Heart left ventricle (tissue), 16 donors: ENCODE results near the gene AR. TPM values are rescaled to one million over a fixed set of nuclear protein-coding genes. Genes with fewer than 3 reads are reported as not detected.

Source experiments
- ATAC-seq, 4 donors: fragments of 200-7000 bp; cut with Tn5 transposase; one replicate each; pipeline ENCODE4 v1.9.1; 2020 to 2022; ENCODE audit warnings: moderate library complexity in 4 of 4, mild to moderate bottlenecking in 3 of 4, moderate number of reproducible peaks in 1 of 4
- DNase-seq, 5 donors: peaks; one replicate each; pipeline ENCODE4 v3.0.0-alpha.2; 2020
- H3K27ac ChIP-seq, 12 donors: fragments of 200-600 bp; sonication (generic) in 4 of 12; one replicate each; pipeline versions ENCODE4 v1.5.0 to v1.8.0; 2016 to 2022; ENCODE audit warnings: mild to moderate bottlenecking in 2 of 12
- H3K27me3 ChIP-seq, 9 donors: fragments of 200-600 bp; sonication (generic) in 2 of 9; one replicate each; pipeline versions ENCODE4 v1.5.1 to v1.8.0; 2016 to 2022; ENCODE audit warnings: mild to moderate bottlenecking in 3 of 9
- H3K36me3 ChIP-seq, 9 donors: fragments of 200-600 bp; sonication (generic) in 2 of 9; one replicate each; pipeline versions ENCODE4 v1.5.0 to v1.8.0; 2018 to 2022; ENCODE audit warnings: mild to moderate bottlenecking in 2 of 9
- H3K4me1 ChIP-seq, 12 donors: fragments of 200-600 bp; sonication (generic) in 4 of 12; one replicate each; pipeline versions ENCODE4 v1.5.0 to v1.8.0; 2016 to 2022; ENCODE audit warnings: mild to moderate bottlenecking in 3 of 12
- H3K4me3 ChIP-seq, 12 donors: fragments of 200-600 bp; sonication (generic) in 4 of 12; one replicate each; pipeline versions ENCODE4 v1.5.0 to v1.8.0; 2017 to 2022; ENCODE audit warnings: mild to moderate bottlenecking in 9 of 12, moderate library complexity in 4 of 12
- H3K9me3 ChIP-seq, 12 donors: fragments of 200-600 bp; sonication (generic) in 4 of 12; one replicate each; pipeline versions ENCODE4 v1.5.0 to v1.8.0; 2016 to 2022; ENCODE audit warnings: mild to moderate bottlenecking in 1 of 12
- CTCF ChIP-seq, 12 donors: fragments of 200-600 bp; sonication (generic) in 4 of 12; IDR thresholded peaks; one replicate each; pipeline versions ENCODE4 v1.5.0 to v1.8.0; 2018 to 2022; ENCODE audit warnings: antibody characterized with exemption in 12 of 12, mild to moderate bottlenecking in 5 of 12
- POLR2A ChIP-seq, 2 donors: fragments of 450-650 bp; IDR thresholded peaks; one replicate each; pipeline ENCODE4 v1.6.1; 2017; ENCODE audit warnings: antibody characterized with exemption in 2 of 2, mild to moderate bottlenecking in 2 of 2, moderate library complexity in 2 of 2
- WGBS, 4 donors: extraction: QIAGEN DNeasy Blood & Tissue Kit in 2 of 4; methylation state at CpG; one replicate each; pipeline versions ENCODE4 v1.1.5 to v1.1.7; 2013 to 2018; 5-methylcytosine and 5-hydroxymethylcytosine counted together
- intact Hi-C, 10 donors: fragments of 100-400 bp; cut with DNase I; formaldehyde crosslinking; loops; one replicate each; pipeline versions ENCODE4 v1.11.1 to v1.14.2; 2022
- polyA plus RNA-seq, 2 donors: library from polyadenylated mRNA; stranded (reverse); fragments of 200-250 nt; gene quantifications; one replicate each; pipeline ENCODE4 v1.2.3, GENCODE V29; 2013
- total RNA-seq, 9 donors: library from RNA; depleted of rRNA in 2 of 9; stranded (reverse); fragments of >200 nt in 2 of 9; fragmentation: NEBNext Ultra II Directional in 3 of 9; extraction: Animal tissue kit (Norgen Biotek cat#: 25700) in 3 of 9; gene quantifications; one replicate each; pipeline versions ENCODE4 v1.1.0 to v1.2.4, GENCODE V29; 2016 to 2023
- donor health status: ischemic (EF 13 %, LVEDD 7.1; RV severe dilation, severe dysfunction).
- donor health status: healthy with polysubstance abuse.
- donor health status: DM: no; HTN: yes; CAD: no.
- donor health status: DM: no; HTN: no; CAD: no.
- donor health status: ischemic (EF 25% LVEDD 6.9; RV normal size, moderate dysfunction).
- donor health status: ischemic (EF 25% LVEDD 5.7; RV mildly dilated, moderate dysfunction).
- donor health status: healthy.
- donor health status: DM: yes; HTN: yes; CAD: no.
- donor health status: ischemic (EF 35%, LVEDD 5.7; RV mildly dilated, moderate dysfunction).
- donor health status: nonischemic (EF 11% LVEDD 7.7; RV severe dilation, severe dysfunction).
- donor health status: DM: yes; HTN: yes; CAD: no.
- donor health status: PGD.
- donor health status: ischemic (EF 29% LVEDD 5.4; RV normal size, mild dysfunction).
- donor health status: nonischemic (EF 23%, LVEDD 6.1; RV moderate dilation, normal function).

Gene AR
- total and polyA plus RNA-seq, 11 donors = 3.0 to 30.1 (median 18.1) TPM

- Histone ChIP-seq H3K4me1 (no peaks in the 10 kb centered on the region), H3K27me3 (no peaks in the 10 kb centered on the region), H3K9me3 (peaks cover 0 to 14% (median 0%) of the 10 kb centered on the region in 12 donors), H3K4me3 (no peak overlapping the region), H3K27ac (no peak overlapping the region), H3K36me3 (no peaks in the 10 kb centered on the region)
- TF ChIP-seq POLR2A (IDR thresholded peaks at IDR 0.05) (no peak), CTCF (IDR thresholded peaks at IDR 0.05) (no peak)
- DNase-seq (no peak), ATAC-seq (no peak)
- intact Hi-C loops = no loop called here
- WGBS, 4 donors = 49 to 64% (median 58%) methylated on average over 2 of the region's 2 CpGs
Observed at GRCh38 chrX:67503453-67503852, 40.4 kb upstream of the AR start.

DNA sequence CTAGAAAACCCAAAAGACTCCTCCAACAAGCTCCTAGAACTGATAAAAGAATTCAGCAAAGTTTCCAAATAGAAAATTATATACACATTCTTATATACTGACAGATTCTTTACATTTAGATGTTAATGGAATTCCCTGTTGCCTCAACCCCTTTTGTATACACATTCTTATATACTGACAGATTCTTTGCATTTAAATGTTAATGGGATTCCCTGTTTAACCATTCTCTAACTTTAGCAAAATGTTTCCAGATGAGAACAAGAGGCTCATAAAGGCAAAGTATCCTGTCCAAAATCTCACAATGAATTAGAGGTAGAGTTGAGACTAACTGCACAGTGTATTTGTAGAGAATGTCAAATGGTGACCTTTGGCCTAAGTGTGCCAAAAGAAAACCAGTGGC, 23.1 kb upstream of the AR start:
- Histone ChIP-seq H3K36me3 (no peaks in the 10 kb centered on the region), H3K4me3 (no peak overlapping the region), H3K4me1 (peaks cover 0 to 8% (median 0%) of the 10 kb centered on the region in 12 donors), H3K9me3 (peaks cover 0 to 26% (median 0%) of the 10 kb centered on the region in 12 donors), H3K27me3 (no peaks in the 10 kb centered on the region), H3K27ac (no peak overlapping the region)
- intact Hi-C loops = no loop called here
- DNase-seq (no peak), ATAC-seq (no peak)
- no peak for TF ChIP-seq POLR2A (IDR thresholded peaks at IDR 0.05)
- TF ChIP-seq CTCF (IDR thresholded peaks at IDR 0.05) = no peak

DNA sequence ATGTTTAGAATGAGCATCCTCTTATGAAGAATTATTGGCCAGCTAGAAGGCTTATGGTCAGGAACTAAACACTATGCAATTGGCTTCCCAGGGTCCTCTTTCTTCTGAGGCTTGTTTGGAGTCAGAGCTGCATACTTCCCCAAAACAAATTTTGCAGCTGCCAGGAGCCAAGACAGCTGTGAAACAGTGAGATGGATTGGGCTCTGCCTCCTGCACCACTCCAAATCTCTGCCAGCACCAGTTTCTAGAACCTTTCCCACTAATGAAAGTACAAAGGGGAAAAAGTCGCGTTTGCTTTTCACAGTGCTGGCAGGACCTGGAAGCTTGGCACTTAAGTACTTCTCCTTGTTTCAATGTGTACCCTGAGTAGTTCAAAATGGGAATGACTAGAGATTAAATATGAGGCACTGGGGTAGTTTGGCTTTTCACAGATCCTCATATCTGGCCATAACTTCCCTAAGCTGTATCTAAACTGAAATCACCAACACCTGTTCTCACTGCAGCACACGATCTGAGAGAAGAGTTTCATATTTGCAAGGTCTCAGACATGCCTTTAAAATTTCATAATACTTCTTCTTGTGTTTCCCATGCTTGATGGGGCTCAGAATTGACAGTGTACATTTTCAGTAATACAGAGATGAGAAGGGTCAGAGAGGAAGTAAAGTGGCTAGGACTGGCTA, 20.7 kb upstream of the AR start:
- DNase-seq (no peak), ATAC-seq (no peak)
- Histone ChIP-seq H3K27ac (no peak overlapping the region), H3K27me3 (no peaks in the 10 kb centered on the region), H3K4me3 (no peak overlapping the region), H3K36me3 (no peaks in the 10 kb centered on the region), H3K4me1 (peaks cover 0 to 8% (median 0%) of the 10 kb centered on the region in 12 donors), H3K9me3 (peaks cover 0 to 16% (median 0%) of the 10 kb centered on the region in 12 donors)
- 21 to 57% (median 26%) methylated on average over 3 of the region's 3 CpGs for WGBS, 4 donors
- TF ChIP-seq CTCF (IDR thresholded peaks at IDR 0.05) = no peak
- TF ChIP-seq POLR2A (IDR thresholded peaks at IDR 0.05) = no peak
- intact Hi-C loops = no loop called here

GRCh38 chrX:67523932-67524331, 19.9 kb upstream of the AR start:
- intact Hi-C loops = no loop called here
- H3K4me3 ChIP-seq = no peak overlapping the region
- no peak for DNase-seq
- H3K27ac ChIP-seq = no peak overlapping the region
- 0 to 32% (median 12%) methylated on average over 1 of the region's 1 CpG for WGBS, 4 donors
- H3K9me3 ChIP-seq = peaks cover 0 to 8% (median 0%) of the 10 kb centered on the region in 12 donors
- H3K27me3 ChIP-seq = no peaks in the 10 kb centered on the region
- peak in 1 of 4 donors; percentile 31 for ATAC-seq
- no peak for TF ChIP-seq POLR2A (IDR thresholded peaks at IDR 0.05)
- TF ChIP-seq CTCF (IDR thresholded peaks at IDR 0.05) = no peak
- H3K4me1 ChIP-seq = peaks cover 0 to 8% (median 0%) of the 10 kb centered on the region in 12 donors
- no peaks in the 10 kb centered on the region for H3K36me3 ChIP-seq
